ENCODE data around the gene KRTAP1-1.
"Not testable (repeated sequence)": the region's sequence is repeated elsewhere in the genome, so short reads cannot be mapped to it uniquely, and the experiment has no call there.

Gene KRTAP1-1, protein sequence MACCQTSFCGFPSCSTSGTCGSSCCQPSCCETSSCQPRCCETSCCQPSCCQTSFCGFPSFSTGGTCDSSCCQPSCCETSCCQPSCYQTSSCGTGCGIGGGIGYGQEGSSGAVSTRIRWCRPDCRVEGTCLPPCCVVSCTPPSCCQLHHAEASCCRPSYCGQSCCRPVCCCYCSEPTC

DNA sequence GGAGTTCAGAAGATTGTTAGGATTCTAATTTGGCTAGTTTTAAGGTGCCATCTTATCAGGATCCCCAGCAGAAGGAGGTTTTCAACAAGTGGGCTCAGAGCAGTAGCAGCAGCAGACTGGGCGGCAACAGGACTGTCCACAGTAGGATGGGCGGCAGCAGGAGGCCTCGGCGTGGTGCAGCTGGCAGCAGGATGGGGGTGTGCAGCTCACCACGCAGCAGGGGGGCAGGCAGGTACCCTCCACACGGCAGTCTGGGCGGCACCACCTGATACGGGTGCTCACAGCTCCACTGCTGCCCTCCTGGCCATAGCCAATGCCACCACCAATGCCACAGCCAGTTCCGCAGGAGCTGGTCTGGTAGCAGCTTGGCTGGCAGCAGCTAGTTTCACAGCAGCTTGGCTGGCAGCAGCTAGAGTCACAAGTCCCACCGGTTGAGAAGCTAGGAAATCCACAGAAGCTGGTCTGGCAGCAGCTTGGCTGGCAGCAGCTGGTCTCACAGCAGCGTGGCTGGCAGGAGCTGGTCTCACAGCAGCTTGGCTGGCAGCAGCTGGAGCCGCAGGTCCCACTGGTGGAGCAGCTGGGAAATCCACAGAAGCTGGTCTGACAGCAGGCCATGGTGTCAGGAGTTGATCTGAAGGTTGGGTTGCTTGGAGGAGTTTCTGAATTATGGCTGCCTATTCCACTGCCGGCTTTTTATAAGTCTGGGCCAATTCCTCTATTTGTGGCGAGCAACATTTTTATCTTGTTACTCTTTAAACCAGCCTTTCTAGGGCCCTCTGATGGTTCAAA lies at the start of gene KRTAP1-1:
Gene KRTAP1-1, minus strand, starts transcription at position 668 of the 789 bp plus-strand sequence. Its CDS starts 53 bp downstream, at position 615.
- not testable (repeated sequence) for DNase-seq

DNA sequence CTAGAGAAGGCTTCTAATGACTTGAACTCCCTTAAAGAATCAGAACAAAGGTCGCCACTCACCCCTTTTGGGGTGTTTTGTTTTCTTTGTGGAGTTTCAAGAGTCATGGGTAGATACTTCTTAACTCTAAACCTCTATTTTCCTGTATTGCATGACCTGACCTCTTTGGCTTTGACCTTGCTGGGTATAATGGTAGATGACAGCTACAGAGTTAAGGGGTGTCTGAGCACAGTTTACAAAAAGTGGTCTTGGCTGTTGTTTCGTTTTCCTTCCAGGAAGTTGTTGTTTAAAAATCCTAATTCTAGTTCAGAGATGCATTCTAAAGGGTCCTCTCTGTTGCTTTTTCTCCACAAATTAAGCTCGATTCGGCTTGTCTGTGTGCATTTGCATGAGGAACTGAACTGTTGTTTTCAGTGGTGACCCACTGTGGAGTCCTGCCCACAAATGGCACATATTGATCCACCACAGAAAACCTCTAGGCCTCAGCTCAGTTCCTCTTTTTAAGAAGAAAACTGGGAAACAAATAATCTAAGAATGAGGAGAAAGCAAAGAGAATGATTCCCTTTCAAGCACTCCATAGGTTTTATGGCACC lies 47.6 kb upstream of the KRTAP1-1 start:
- DNase-seq = not testable (repeated sequence)

DNA sequence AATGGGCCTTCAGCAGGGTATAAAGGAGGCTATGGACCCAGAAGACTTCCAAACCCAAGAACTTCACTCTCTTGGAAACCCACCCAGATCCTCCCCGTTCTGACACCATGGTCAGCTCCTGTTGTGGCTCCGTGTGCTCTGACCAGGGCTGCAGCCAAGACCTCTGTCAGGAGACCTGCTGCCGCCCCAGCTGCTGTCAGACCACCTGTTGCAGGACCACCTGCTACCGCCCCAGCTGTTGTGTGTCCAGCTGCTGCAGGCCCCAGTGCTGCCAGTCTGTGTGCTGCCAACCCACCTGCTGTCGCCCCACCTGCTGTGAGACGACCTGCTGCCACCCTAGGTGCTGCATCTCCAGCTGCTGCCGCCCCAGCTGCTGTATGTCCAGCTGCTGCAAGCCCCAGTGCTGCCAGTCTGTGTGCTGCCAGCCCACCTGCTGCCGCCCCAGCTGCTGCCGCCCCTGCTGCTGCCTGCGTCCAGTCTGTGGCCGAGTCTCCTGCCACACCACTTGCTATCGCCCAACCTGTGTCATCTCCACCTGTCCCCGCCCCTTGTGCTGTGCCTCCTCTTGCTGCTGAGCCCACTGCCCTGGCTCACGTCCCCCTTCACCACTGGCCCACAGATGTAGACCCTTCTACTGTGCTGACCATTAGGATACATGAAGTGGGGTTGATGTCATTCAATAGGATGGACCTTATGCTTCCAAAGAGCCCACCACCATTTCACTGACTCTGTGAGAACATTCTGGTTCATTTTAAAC lies 43.0 kb upstream of the KRTAP1-1 start, which contains the start of gene KRTAP4-7:
Gene KRTAP4-7, plus strand, starts transcription at position 51 of the 757 bp plus-strand sequence. Its CDS starts 57 bp downstream, at position 108.
- DNase-seq = not testable (repeated sequence)

DNA sequence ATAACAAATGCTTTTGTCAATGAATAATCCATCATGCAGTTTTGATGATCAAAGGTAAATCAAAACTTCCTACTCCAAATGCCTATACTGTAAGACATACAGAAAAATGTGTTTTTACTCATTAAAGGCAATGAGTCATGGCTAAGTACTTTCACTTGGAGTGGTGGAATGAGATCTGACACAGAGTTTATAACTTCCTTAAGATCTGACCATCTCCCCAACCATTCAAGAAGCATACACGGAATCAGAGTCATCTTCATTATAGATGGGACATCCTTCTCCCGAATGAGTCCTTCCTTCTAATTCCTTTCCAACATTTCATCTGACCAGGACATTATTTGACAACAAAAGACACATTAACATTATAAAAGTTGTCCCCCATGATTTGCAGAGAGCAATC lies 42.2 kb upstream of the KRTAP1-1 start:
- not testable (repeated sequence) for DNase-seq

DNA sequence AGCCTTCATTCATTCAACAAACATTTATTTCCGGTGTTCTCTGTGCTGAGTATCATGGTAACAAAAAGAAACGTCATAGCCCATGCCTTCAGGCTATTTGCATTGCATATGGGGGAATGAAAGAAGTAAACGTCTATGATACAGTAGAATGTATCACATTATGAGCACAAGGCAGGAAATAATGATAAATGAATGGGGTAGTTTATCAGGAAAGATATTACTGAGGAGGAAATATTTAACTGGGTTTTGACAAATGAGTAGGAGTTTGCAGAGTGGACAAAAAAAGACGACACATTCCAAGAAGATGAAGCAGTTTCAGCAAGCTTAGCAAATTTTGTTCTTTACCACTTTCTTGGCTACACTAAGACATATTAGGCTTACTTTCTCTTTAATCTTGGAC lies 41.4 kb upstream of the KRTAP1-1 start:
- no peak for DNase-seq

DNA sequence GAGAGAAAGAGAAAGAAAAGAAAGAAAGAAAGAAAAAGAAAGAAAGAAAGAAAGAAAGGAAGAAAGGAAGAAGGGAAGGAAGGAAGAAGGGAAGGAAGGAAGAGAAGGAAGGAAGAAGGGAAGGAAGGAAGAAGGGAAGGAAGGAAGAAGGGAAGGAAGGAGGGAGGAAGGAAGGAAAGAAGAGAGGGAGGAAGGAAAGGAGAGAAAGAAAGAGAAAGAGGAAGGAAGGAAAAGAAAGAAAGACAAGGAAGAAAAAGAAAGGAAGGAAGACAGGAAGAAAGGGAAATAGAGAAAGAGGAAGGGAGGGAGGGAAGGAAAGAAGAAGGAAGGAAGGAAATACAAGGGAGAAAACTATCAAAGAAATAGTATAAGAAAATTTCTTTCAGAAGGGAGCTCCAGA lies 35.5 kb upstream of the KRTAP1-1 start:
- no peak for DNase-seq

DNA sequence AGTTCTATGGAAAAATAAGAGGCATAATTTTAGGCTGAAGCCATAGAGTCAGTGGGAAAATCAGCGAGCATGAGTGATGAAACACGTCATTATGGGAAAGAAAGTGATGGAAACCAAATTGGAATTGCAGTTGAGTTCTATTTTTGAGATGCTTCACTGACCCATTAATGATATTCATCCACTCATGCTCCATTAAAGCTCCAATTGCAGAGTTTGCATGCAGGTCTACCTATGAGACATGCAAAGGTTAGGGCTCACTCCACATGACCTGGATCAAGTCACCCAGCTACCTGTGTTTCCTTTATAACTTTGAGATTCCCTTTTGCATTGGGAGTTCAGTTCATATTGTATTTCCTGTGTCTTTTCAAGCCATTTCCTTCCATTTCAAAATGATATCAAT lies 32.4 kb upstream of the KRTAP1-1 start:
- no peak for DNase-seq

DNA sequence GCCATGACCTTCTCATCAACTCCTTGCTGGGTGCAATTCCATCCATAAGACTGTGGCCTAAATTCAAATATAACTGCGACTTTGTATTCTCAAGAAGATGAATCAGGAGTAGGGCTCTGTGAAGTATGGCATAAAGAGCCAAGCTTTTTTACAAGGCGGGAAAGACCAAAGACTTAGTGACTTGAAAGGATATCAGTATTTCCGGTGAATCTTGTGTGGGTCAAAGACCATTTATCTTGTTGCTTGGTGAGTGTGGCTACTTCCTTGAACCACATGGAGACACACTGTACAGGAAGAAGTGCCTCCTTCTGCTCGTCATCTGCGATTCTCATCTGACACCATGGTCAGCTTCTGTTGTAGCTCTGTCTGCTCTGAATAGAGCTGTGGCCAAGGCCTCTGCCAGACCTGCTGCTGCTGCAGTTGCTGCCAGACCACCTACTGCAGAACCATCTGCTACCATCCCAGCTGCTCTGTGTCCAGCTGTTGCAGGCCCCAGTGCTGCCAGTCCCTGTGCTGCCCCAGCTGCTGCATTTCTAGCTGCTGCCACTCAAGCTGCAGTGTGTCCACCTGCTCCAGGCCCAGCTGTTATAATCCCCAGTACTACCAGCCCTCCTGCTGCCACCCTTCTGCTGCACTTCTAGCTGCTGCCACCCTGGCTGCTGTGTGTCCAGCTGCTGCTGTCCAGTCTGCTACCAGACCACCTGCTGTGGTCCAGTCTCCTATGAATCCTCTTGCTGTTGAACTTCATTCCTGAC lies 30.5 kb upstream of the KRTAP1-1 start:
- DNase-seq = no peak

DNA sequence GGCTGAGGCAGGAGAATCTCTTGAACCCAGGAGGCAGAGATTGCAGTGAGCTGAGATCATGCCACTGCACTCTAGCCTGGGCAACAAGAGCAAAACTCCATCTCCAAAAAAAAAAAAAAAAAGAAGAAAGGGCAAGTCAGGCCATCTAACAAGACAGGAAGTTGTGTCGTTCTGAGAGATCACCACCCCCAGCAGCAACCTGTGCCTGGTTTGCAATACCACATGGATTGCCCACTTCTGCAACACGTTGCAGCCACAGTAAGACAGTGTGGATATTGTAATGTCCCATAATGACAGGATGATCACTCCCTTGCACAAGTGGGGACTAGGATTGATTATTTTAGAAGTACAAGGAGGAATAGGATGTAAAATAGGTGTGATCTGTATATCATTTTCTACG lies 27.8 kb upstream of the KRTAP1-1 start:
- DNase-seq = no peak

DNA sequence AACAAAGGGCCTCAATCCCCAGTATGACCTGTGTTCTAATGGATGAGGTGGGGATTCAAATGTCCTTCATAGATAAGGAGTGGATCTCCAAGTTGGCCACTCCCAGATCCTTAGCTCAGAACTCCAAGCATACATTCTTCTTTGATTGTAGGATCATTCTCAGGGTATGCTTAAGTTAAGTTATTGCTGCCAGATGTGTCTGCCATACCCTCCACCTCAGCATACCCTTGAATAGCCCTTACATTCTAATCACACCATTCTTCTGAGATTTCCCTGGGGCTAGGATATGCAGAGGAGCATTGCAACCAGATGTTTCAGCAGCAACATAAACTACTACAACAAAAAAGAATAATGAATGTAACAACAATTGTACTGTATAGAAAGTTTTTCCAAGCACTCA lies 26.0 kb upstream of the KRTAP1-1 start:
- DNase-seq = no peak

DNA sequence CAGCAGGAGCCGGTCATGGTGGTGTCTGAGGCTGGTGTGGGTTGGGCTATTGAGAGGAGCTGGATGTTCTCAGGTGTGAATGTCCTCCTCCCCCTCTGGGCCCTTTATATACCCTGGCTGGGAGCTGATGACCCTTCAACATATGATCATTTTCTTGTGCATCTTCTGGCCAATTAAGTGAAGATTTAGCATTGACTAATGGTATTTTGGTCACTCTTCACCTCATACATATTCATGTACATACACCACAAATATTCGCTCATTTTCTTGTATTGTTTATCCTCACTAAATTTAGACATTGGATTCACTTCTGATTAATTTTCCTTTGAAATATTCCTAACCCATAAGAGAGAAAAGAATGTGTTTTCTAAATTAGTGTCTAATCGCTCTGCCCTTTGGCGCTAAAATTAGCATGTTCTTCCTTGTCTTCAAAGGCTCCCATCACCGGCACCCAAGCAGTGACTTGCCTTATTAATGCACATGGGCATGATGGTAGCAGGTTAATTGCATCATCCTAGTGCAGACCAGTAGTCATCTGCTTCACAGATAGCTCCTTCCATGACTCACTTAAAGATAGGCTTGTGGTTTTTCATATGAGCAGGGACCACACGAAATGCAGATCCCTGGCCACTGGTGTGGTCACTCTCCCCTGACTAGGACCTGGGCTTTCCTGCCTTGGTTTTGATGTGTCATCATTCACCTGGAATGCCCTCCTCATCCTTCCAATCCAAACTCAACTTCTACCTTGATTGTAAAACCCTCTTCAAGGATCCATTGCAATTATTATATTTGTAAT lies 24.8 kb upstream of the KRTAP1-1 start, which contains the start of gene KRTAP2-4:
Gene KRTAP2-4, minus strand, starts transcription at position 51 of the 796 bp plus-strand sequence. Its CDS starts 34 bp downstream, at position 17.
- no peak for DNase-seq

DNA sequence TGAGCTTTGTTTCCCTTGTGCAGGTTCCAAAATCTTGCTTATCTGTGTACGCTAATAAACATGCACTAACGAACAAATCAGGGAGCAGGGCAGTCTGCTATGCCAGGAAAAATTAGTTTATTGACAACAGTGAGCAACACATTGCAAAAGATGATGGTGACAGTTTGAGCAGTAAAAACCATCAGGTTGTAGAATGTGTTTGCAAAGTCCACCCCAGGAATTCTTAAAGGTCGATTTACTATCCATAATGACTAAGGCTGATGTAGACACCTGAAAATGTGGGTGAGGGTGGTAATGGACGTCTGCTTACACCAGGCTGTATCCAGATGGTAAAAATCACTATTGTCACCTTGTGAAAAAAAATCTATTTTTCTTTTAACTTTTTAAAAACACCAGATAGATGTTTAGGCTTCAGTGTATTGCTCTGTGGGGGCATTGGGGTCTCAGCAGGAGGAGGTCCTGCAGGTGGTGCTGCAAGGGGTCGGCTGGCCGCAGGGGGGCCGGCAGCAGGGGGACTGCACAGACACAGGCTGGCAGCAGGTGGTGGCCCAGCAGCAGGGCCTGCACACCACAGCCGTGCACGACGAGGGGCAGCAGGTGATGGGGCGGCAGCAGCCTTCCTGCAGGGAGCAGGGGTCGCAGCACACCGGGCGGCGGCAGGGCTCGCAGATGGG lies 23.9 kb upstream of the KRTAP1-1 start:
- not testable (repeated sequence) for DNase-seq

DNA sequence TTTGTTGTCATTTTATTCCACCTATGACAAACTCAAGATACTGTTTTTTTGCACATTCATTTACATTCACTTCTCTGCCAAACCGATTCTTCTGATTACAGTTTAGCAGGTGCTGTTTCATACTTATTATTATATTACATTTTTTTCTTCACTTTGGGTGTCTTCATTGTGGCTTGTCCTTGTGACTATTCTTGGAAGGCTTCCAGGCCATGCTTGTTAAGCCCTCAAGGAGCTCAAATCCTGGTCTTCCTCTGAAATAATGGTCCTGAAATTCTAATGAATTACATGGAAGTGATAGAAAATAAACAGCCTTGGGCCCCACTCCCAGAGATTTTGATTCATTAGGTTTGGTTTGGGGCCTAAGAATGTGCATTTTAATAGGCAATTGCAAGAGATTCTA lies 23.1 kb upstream of the KRTAP1-1 start:
- no peak for DNase-seq

DNA sequence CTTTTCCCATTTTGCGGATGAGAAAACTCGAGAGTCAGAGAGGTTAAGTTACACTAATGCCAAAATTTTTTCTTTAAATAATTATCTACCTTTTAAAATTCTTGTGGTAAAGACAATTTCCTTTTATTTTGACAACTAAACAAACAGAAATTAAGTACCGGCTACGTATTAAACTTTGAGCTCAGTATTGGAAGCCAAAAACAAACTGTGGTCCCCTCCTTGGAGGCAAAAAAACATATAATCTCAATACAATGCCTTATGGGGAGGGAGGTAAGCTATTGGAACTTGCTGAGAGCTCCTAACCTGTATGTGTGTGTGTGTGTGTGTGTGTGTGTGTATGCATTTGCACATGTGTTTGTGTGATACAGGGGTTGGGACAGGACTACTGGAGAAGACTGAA lies 22.2 kb upstream of the KRTAP1-1 start:
- no peak for DNase-seq

DNA sequence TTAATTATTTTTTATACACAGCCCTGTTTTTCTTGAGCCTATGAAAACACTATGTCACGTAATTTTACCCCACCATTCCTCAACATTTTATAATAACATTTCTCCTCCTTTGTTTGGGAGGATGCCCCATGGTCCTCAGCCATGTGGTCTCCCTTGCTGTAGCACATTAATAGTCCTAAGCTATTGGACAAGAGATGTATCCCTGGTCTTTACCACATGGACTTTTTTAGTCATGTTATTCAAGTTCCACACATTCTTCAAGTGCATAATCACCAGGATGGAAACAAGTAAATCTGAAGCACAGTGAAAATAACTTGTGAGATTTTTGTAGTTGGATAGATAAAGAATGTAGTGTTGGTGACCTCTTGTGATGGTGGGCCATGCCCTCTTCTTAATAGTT lies 20.7 kb upstream of the KRTAP1-1 start:
- no peak for DNase-seq

DNA sequence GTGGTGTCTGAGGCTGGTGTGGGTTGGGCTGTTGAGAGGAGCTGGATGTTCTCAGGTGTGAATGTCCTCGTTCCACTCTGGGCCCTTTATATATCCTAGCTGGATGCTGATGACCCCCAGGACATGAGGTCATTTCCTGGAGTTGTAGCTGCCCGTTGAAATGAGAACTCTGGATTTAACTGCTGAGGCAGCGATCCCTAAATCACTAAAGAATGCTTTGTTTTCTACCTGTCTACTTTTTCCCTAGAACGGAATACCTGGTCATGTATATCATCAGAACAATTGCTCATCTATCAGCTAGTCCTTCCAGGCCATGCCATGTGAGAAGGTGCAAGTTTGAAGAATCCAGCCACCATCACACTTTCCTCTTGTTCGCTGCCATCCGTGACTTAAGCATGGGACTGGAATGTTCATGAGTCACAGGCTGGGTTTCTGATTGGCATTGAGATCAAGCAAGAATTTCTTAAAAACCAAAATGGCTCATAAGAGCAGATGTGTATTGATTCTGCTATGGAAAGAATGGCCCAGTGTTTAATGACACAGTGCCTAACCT lies 18.9 kb upstream of the KRTAP1-1 start, which contains the start of gene KRTAP2-3:
Gene KRTAP2-3, minus strand, starts transcription at position 63 of the 553 bp plus-strand sequence. CDS start 64 bp downstream, outside the sequence.
- no peak for DNase-seq

DNA sequence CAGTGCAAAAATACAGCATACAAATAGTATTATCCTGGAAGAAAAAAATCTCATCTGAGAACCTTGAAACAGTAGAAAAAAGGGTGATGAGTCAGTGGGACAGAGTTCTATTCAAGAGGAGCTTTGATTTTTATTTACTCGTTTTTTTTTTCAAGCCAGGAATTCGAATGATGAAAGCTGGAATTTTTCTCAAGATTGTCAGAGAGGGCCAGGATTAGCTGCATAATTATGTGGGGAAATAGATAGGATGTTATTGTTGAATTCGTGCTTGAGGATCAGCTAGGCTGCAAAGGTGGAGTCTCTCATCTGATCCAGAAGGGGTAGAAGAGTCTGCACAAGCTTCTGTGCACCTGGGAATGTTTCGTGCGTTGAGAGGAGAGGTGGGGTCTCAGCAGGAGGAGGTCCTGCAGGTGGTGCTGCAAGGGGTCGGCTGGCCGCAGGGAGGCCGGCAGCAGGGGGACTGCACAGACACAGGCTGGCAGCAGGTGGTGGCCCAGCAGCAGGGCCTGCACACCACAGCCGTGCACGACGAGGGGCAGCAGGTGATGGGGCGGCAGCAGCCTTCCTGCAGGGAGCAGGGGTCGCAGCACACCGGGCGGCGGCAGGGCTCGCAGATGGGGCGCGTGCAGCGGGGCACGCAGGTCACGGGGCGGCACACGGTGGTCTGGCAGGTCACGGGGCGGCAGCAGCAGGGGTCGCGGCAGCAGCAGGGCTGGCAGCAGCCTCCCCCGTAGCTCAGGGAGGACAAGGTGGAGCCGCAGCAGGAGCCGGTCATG lies 18.2 kb upstream of the KRTAP1-1 start:
- DNase-seq = not testable (repeated sequence)

DNA sequence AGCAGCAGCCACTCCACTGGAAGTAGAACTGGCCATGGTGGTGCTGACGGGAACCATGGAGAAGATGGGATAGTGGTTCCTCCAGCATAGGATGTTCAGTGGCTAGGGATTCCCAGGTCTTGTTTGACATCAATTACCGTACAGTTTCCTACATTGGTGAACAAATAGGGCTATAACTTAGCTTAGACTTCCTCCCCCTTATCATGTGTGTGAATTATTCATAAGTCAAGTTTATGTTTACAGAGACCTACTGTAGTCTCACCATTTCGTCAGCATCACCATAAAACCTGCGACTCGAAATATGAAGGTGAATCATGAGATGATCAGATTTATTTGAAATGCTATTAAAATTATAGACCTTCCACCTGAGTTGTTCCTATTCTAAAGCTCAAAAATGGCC lies 17.5 kb upstream of the KRTAP1-1 start:
- no peak for DNase-seq

DNA sequence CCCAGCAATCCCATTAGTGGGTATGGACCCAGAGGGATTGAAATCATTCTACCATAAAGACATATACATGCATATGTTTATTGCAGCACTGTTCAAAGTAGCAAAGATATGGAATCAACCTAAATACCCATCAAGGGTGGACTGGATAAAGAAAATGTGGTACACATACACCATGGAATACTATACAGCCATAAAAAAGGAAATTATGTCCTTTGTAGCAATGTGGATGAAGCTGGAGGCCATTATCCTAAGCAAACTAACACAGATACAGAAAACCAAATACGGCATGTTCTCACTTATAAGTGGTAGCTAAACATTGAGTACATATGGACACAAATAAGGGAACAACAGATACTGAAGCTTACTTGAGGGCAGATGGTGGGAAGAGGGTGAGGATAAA lies 16.3 kb upstream of the KRTAP1-1 start:
- DNase-seq = no peak

DNA sequence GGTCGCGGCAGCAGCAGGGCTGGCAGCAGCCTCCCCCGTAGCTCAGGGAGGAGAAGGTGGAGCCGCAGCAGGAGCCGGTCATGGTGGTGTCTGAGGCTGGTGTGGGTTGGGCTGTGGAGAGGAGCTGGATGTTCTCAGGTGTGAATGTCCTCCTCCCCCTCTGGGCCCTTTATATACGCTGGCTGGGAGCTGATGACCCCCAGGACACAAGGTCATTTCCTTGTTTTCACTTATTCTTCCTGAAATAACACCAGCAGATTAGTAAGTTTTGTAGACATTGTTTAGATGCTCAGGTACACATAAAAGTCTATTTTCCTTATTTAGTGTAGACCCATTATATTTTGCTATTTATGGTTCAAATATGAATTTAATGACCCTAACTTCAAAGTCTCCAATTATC lies 13.9 kb upstream of the KRTAP1-1 start, which contains the start of gene KRTAP2-2:
Gene KRTAP2-2, minus strand, starts transcription at position 101 of the 400 bp plus-strand sequence. Its CDS starts 19 bp downstream, at position 82.
- not testable (repeated sequence) for DNase-seq

Measured in activated gamma-delta T cell treated with Interleukin-2 at 50 U/mL for 16 hours (primary cell).